MM.1S (cell line): ENCODE measurements around the gene FAM83F.
"Not testable (repeated sequence)": the region's sequence is repeated elsewhere in the genome, so short reads cannot be mapped to it uniquely, and the experiment has no call there.

Experiments
- DNase-seq: peaks from one replicate; pipeline ENCODE4 v3.0.0-alpha.2; 2015
- H2AFZ ChIP-seq: fragments of 300-600 bp; sonication (generic); 2 replicates; pipeline ENCODE4 v1.6.0; 2016; ENCODE audit warnings: antibody characterized with exemption, low read length
- H3F3A ChIP-seq: fragments of 300-600 bp; sonication (generic); 2 replicates; pipeline ENCODE4 v1.6.1; 2016; ENCODE audit warnings: mild to moderate bottlenecking, antibody characterized with exemption, low read length, moderate library complexity, mixed read lengths; ENCODE audit not compliant: insufficient read depth
- H3K27ac ChIP-seq: fragments of 300-600 bp; sonication (generic); 2 replicates; pipeline ENCODE4 v1.5.1; 2016; ENCODE audit warnings: mild to moderate bottlenecking, low read length
- H3K27me3 ChIP-seq: fragments of 300-600 bp; sonication (generic); replicated peaks from 2 replicates; pipeline ENCODE4 v1.6.0; 2016; ENCODE audit warnings: low read length; ENCODE audit not compliant: insufficient read depth
- H3K36me3 ChIP-seq: fragments of 300-600 bp; sonication (generic); replicated peaks from 2 replicates; pipeline ENCODE4 v1.6.1; 2016; ENCODE audit warnings: mild to moderate bottlenecking, low read length, mixed read lengths; ENCODE audit not compliant: insufficient read depth
- H3K4me1 ChIP-seq: fragments of 300-600 bp; sonication (generic); 2 replicates; pipeline ENCODE4 v1.6.1; 2016; ENCODE audit warnings: low read length, mixed read lengths
- H3K4me2 ChIP-seq: fragments of 300-600 bp; sonication (generic); 2 replicates; pipeline ENCODE4 v1.6.0; 2016; ENCODE audit warnings: low read depth, low read length
- H3K4me3 ChIP-seq: fragments of 300-600 bp; sonication (generic); 2 replicates; pipeline ENCODE4 v1.5.1; 2016; ENCODE audit warnings: low read length, mixed read lengths
- H3K79me2 ChIP-seq: fragments of 300-600 bp; sonication (generic); 2 replicates; pipeline ENCODE4 v1.6.1; 2016; ENCODE audit warnings: mixed run types, low read length, mixed read lengths
- H3K9ac ChIP-seq: fragments of 300-600 bp; sonication (generic); 2 replicates; pipeline ENCODE4 v1.6.1; 2016; ENCODE audit warnings: low read length, mixed read lengths
- H3K9me2 ChIP-seq: fragments of 300-600 bp; sonication (generic); replicated peaks from 2 replicates; pipeline ENCODE4 v1.6.1; 2016; ENCODE audit warnings: mild to moderate bottlenecking, low read length, mixed read lengths; ENCODE audit not compliant: insufficient read depth
- H3K9me3 ChIP-seq: fragments of 300-600 bp; sonication (generic); replicated peaks from 2 replicates; pipeline ENCODE4 v1.6.1; 2016; ENCODE audit warnings: mild to moderate bottlenecking, low read length, mixed read lengths; ENCODE audit not compliant: insufficient read depth
- H4K20me1 ChIP-seq: fragments of 300-600 bp; sonication (generic); 2 replicates; pipeline ENCODE4 v1.6.1; 2016; ENCODE audit warnings: mild to moderate bottlenecking, low read length, moderate library complexity, mixed read lengths; ENCODE audit not compliant: insufficient read depth
- EZH2 ChIP-seq: fragments of 300-600 bp; sonication (generic); optimal IDR thresholded peaks from 2 replicates; pipeline ENCODE3; 2017; ENCODE audit warnings: low read depth, mild to moderate bottlenecking, antibody characterized with exemption, low read length, mixed read lengths
- EZH2phosphoT487 ChIP-seq: fragments of 300-600 bp; sonication (generic); IDR thresholded peaks from 2 replicates; pipeline ENCODE4 v1.6.1; 2018; ENCODE audit warnings: antibody characterized with exemption, low read length
- TF ChIP-seq, protein P1 (sequence below): fragments of 300-600 bp; sonication (generic); IDR thresholded peaks from 2 replicates; pipeline ENCODE4 v1.5.1; 2016; ENCODE audit warnings: antibody characterized with exemption, low read length, mixed read lengths

FAM83F gene

GRCh38 chr22:39947220-39948216 lies 47.2 kb upstream of the FAM83F start:
- Histone ChIP-seq H3K27ac (no peak overlapping the region), H3K9ac (no peak overlapping the region), H4K20me1 (no peaks in the 10 kb centered on the region), H3F3A (peaks cover 6% of the 10 kb centered on the region), H3K9me2 (no peaks in the 10 kb centered on the region), H3K9me3 (no peaks in the 10 kb centered on the region), H3K4me1 (peaks cover 29% of the 10 kb centered on the region), H3K4me2 (no peak overlapping the region), H3K27me3 (no peaks in the 10 kb centered on the region), H2AFZ (no peak overlapping the region), H3K36me3 (no peaks in the 10 kb centered on the region), H3K4me3 (no peak overlapping the region), H3K79me2 (no peaks in the 10 kb centered on the region)
- TF ChIP-seq, protein P1, sequence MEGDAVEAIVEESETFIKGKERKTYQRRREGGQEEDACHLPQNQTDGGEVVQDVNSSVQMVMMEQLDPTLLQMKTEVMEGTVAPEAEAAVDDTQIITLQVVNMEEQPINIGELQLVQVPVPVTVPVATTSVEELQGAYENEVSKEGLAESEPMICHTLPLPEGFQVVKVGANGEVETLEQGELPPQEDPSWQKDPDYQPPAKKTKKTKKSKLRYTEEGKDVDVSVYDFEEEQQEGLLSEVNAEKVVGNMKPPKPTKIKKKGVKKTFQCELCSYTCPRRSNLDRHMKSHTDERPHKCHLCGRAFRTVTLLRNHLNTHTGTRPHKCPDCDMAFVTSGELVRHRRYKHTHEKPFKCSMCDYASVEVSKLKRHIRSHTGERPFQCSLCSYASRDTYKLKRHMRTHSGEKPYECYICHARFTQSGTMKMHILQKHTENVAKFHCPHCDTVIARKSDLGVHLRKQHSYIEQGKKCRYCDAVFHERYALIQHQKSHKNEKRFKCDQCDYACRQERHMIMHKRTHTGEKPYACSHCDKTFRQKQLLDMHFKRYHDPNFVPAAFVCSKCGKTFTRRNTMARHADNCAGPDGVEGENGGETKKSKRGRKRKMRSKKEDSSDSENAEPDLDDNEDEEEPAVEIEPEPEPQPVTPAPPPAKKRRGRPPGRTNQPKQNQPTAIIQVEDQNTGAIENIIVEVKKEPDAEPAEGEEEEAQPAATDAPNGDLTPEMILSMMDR, result no peak
- TF ChIP-seq EZH2 (no peak), EZH2phosphoT487 (no peak)
- DNase-seq, result no peak

DNA sequence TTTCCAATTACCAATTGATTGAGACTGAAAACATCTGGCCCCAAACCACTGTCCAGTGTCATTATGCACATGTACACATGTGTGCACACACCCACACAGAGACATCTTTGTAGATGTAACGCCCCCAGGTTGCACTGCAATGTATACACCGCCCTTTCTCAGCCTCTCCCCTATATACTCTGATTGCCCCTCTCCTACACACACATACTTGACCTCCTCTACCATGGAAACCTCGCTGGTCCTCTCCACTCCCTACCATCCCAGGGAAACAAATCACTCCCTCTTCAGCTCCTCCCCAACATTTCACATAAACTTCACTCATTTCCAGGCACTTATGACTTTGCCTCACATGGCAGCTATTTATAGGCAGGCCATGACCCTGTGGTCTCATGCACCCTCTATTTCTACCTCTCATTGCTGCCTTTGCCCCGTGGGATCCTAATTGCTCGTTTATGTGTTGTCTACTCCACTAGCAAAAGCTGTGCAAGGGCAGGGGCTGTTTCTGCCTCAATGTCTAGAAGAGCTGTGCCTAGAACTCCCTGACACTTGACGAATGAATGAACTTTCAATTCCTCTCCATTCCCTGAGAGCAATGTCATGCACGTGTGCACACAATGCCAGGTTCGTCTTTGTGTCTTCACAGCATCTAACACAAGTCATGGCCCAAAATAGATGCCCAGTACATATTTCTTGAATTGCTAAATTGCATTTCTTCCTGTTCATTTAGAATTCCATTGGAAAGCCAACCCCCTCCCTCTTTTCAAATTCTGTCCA lies 44.6 kb upstream of the FAM83F start:
- H3K9me3 ChIP-seq, result no peaks in the 10 kb centered on the region
- H3K36me3 ChIP-seq, result no peaks in the 10 kb centered on the region
- no peak overlapping the region for H2AFZ ChIP-seq
- no peak overlapping the region for H3K27ac ChIP-seq
- no peak overlapping the region for H3K4me3 ChIP-seq
- H3K9me2 ChIP-seq, result no peaks in the 10 kb centered on the region
- no peak overlapping the region for H3K4me2 ChIP-seq
- H3F3A ChIP-seq, result peaks cover 6% of the 10 kb centered on the region
- no peaks in the 10 kb centered on the region for H4K20me1 ChIP-seq
- TF ChIP-seq EZH2 (no peak), EZH2phosphoT487 (no peak)
- TF ChIP-seq, protein P1, result no peak
- H3K27me3 ChIP-seq, result no peaks in the 10 kb centered on the region
- peaks cover 31% of the 10 kb centered on the region for H3K4me1 ChIP-seq
- H3K9ac ChIP-seq, result no peak overlapping the region
- no peak for DNase-seq
- no peaks in the 10 kb centered on the region for H3K79me2 ChIP-seq

DNA sequence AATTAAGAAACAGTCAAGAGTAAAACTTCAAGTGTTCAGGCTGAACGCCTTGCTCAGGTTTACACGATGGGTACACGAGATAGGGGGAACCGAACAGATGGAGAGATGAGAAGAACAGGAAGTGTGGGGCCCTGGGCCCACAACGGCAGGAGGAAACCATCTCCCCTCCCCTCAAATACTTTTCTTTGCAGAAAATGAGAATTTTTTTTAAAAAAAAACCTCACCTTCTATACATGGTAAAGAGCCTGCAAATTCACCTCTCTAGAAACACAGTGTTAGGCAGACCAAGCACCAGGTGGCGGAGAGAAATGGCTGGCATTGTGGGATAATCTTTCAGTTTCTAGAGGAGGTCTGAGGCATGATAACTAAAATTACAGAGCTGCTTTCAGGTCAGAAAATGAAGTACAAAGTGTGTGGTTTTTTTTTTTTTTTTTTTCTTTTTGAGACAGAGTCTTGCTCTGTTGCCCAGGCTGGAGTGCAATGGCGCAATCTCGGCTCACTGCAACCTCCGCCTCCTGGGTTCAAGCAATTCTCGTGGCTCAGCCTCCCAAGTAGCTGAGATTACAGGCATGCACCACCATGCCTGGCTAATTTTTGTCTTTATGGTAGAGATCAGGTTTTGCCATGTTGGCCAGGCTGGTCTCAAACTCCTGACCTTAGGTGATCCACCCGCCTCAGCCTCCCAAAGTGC lies 43.0 kb upstream of the FAM83F start:
- H3K9me2 ChIP-seq, H3K27me3 ChIP-seq, H3F3A ChIP-seq, H3K36me3 ChIP-seq, H3K79me2 ChIP-seq, H3K9me3 ChIP-seq, H2AFZ ChIP-seq, H4K20me1 ChIP-seq, H3K4me3 ChIP-seq, H3K9ac ChIP-seq: not testable (repeated sequence)
- peak overlapping the region; percentile 58; the same call in 1 of the 2 replicates for H3K27ac ChIP-seq
- peak overlapping the region; percentile 57; the same call in 1 of the 2 replicates for H3K4me2 ChIP-seq
- peaks cover 32% of the 10 kb centered on the region for H3K4me1 ChIP-seq
- DNase-seq, result peak; percentile 84
- TF ChIP-seq, protein P1, result peak; percentile 28; the same call in 1 of the 2 replicates
